Liver (tissue), 2 donors: Measurements from ENCODE around the gene CARMIL1.

ENCODE experiments used
- EGR1 ChIP-seq, 2 donors: IDR thresholded peaks; 2 replicates each; pipeline ENCODE4 v1.6.1; 2016 to 2018; ENCODE audit warnings: antibody characterized with exemption in 2 of 2, low read depth in 2 of 2
- TF ChIP-seq, protein P1 (sequence below): IDR thresholded peaks from 2 replicates; pipeline ENCODE4 v1.6.1; 2016; ENCODE audit warnings: antibody characterized with exemption
- donor health status: healthy.

GRCh38 chr6:25547797-25548196 is 268.6 kb downstream of the CARMIL1 start:
- TF ChIP-seq, protein P1, sequence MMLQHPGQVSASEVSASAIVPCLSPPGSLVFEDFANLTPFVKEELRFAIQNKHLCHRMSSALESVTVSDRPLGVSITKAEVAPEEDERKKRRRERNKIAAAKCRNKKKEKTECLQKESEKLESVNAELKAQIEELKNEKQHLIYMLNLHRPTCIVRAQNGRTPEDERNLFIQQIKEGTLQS: no peak
- TF ChIP-seq EGR1 (IDR thresholded peaks at IDR 0.05; ENCODE audit: low read depth in 2 of 2): no peak
